HL-60 (cell line): ENCODE results near the gene BTBD9.

Source experiments
- DNase-seq, 2 experiments: peaks; one replicate each; pipeline ENCODE4 v3.0.0-alpha.2; 2010 to 2020; ENCODE audit warnings: low read depth in 1 of 2, low spot score in 1 of 2
- H3K27ac ChIP-seq: fragments of 250-450 bp; sonication (Bioruptor Pico); replicated peaks from 2 replicates; pipeline ENCODE4 v1.5.1; 2020; ENCODE audit warnings: mild to moderate bottlenecking, moderate library complexity
- H3K27me3 ChIP-seq: fragments of 250-450 bp; sonication (Bioruptor Pico); 2 replicates; pipeline ENCODE4 v1.5.1; 2021; ENCODE audit warnings: mild to moderate bottlenecking, moderate library complexity; ENCODE audit not compliant: insufficient read depth, poor library complexity, severe bottlenecking
- H3K4me3 ChIP-seq: replicated peaks from 2 replicates; pipeline ENCODE4 v1.5.1; 2011; ENCODE audit warnings: mild to moderate bottlenecking, control low read depth, low read length; ENCODE audit not compliant: insufficient read depth
- CTCF ChIP-seq: IDR thresholded peaks from one replicate; pipeline ENCODE4 v1.5.1; 2011; ENCODE audit warnings: low read length, control low read depth, inconsistent platforms; ENCODE audit not compliant: insufficient read depth
- GABPA ChIP-seq: IDR thresholded peaks from 2 replicates; pipeline ENCODE4 v1.6.1; 2012; ENCODE audit warnings: low read depth
- POLR2AphosphoS5 ChIP-seq: IDR thresholded peaks from 2 replicates; pipeline ENCODE4 v1.6.1; 2012; ENCODE audit warnings: low read depth
- REST ChIP-seq: IDR thresholded peaks from 2 replicates; pipeline ENCODE4 v1.6.1; 2012; ENCODE audit warnings: low read depth; ENCODE audit not compliant: insufficient replicate concordance
- SPI1 ChIP-seq: IDR thresholded peaks from 2 replicates; pipeline ENCODE4 v1.6.1; 2012; ENCODE audit warnings: low read depth, mild to moderate bottlenecking, borderline replicate concordance

Gene BTBD9

GRCh38 chr6:38650207-38650752, 10.6 kb upstream of the BTBD9 start:
- H3K4me3 ChIP-seq, result no peak overlapping the region
- H3K27me3 ChIP-seq, result no peaks in the 10 kb centered on the region
- TF ChIP-seq POLR2AphosphoS5, result no peak
- TF ChIP-seq CTCF, result no peak
- no peak for TF ChIP-seq REST
- TF ChIP-seq GABPA, result no peak
- TF ChIP-seq SPI1, result no peak
- H3K27ac ChIP-seq, result no peak overlapping the region
- DNase-seq, result no peak

- TF ChIP-seq GABPA (no peak), POLR2AphosphoS5 (no peak), SPI1 (no peak), REST (no peak), CTCF (no peak)
- H3K4me3 ChIP-seq, result no peak overlapping the region
- no peak for DNase-seq
- no peaks in the 10 kb centered on the region for H3K27me3 ChIP-seq
- no peak overlapping the region for H3K27ac ChIP-seq
These were observed 10.0 kb upstream of the BTBD9 start for GRCh38 chr6:38649744-38650143.

GRCh38 chr6:38648629-38649028, 8.9 kb upstream of the BTBD9 start:
- no peak overlapping the region for H3K27ac ChIP-seq
- TF ChIP-seq POLR2AphosphoS5, result no peak
- TF ChIP-seq REST, result no peak
- TF ChIP-seq GABPA, result no peak
- TF ChIP-seq SPI1, result no peak
- TF ChIP-seq CTCF, result no peak
- no peak overlapping the region for H3K4me3 ChIP-seq
- DNase-seq, result no peak
- H3K27me3 ChIP-seq, result no peaks in the 10 kb centered on the region
